H1 (cell line): ENCODE measurements around the gene AXIN2. TPM values are rescaled to one million over a fixed set of nuclear protein-coding genes. Genes with fewer than 3 reads are reported as not detected.

Experiments
- E2F6 ChIP-seq: IDR thresholded peaks from 2 replicates; pipeline ENCODE4 v1.6.1; 2012; ENCODE audit warnings: inconsistent platforms
- polyA plus RNA-seq, 7 experiments: library from polyadenylated mRNA; depleted of rRNA in 3 of 7; stranded (reverse) in 5 of 7; unstranded in 2 of 7; fragments of >200 nt in 5 of 7; fragments of 200-250 nt in 2 of 7; gene quantifications; 1 replicate in 5 of 7; 2 replicates in 1 of 7; 4 replicates in 1 of 7; pipeline versions ENCODE4 v1.2.1 to v1.2.3, GENCODE V29; 2011 to 2013; ENCODE audit warnings: missing spikeins in 2 of 7, mixed read lengths in 2 of 7
- total RNA-seq: library from RNA; stranded (reverse); fragmentation: NEBNext Ultra II Directional; extraction: Animal tissue kit (Norgen Biotek cat#: 25700); gene quantifications from 2 replicates; pipeline ENCODE4 v1.2.1, GENCODE V29; 2021

AXIN2 gene
- total and polyA plus RNA-seq, 2 of the 8 experiments (the other 6 are each of a cell fraction or from before 2014, with no cell fraction given): 17.7 to 33.4 TPM

GRCh38 chr17:65511316-65511715, 50.1 kb downstream of the AXIN2 start (continued):
- no peak for TF ChIP-seq E2F6
